Uterus (tissue), 4 donors: ENCODE results near the gene ATP8B3. TPM values are rescaled to one million over a fixed set of nuclear protein-coding genes. Genes with fewer than 3 reads are reported as not detected.

ENCODE experiments used
- DNase-seq, 2 donors: peaks; one replicate each; pipeline ENCODE4 v3.0.0-alpha.2; 2019 to 2020
- H3K27ac ChIP-seq, 2 donors: fragments of 200-600 bp; sonication (generic); 1 replicate in 1 of 2; 2 replicates in 1 of 2; pipeline ENCODE4 v1.5.1; 2016 to 2018
- H3K27me3 ChIP-seq, 2 donors: fragments of 200-600 bp; sonication (generic); one replicate each; pipeline ENCODE4 v1.5.1; 2018 to 2019; ENCODE audit warnings: control low read depth in 1 of 2
- H3K36me3 ChIP-seq, 2 donors: fragments of 200-600 bp; sonication (generic); one replicate each; pipeline ENCODE4 v1.5.1; 2019; ENCODE audit warnings: control low read depth in 1 of 2
- H3K4me1 ChIP-seq, 2 donors: fragments of 200-600 bp; sonication (generic); one replicate each; pipeline ENCODE4 v1.5.1; 2018 to 2019; ENCODE audit warnings: control low read depth in 1 of 2
- H3K4me3 ChIP-seq, 2 donors: fragments of 200-600 bp; sonication (generic); 1 replicate in 1 of 2; 2 replicates in 1 of 2; pipeline ENCODE4 v1.5.1; 2018 to 2019; ENCODE audit warnings: mild to moderate bottlenecking in 1 of 2
- H3K9me3 ChIP-seq, 2 donors: fragments of 200-600 bp; sonication (generic); one replicate each; pipeline ENCODE4 v1.5.1; 2019; ENCODE audit warnings: control low read depth in 1 of 2
- POLR2A ChIP-seq, 2 donors: fragments of 450-650 bp; IDR thresholded peaks; one replicate each; pipeline ENCODE4 v1.6.1; 2016; ENCODE audit warnings: antibody characterized with exemption in 2 of 2, mild to moderate bottlenecking in 1 of 2, moderate library complexity in 1 of 2
- intact Hi-C: fragments of 100-400 bp; cut with DNase I; formaldehyde crosslinking; loops from one replicate; pipeline ENCODE4 v1.15.1; 2023; ENCODE audit warnings: low total_unique reads
- total RNA-seq, 4 donors: library from RNA; depleted of rRNA in 3 of 4; stranded (reverse); fragments of >200 nt in 3 of 4; gene quantifications; one replicate each; pipeline versions ENCODE4 v1.1.0 to v1.2.4, GENCODE V29; 2014 to 2023
- TF ChIP-seq, protein P1 (sequence below), 4 experiments: fragments of 200-600 bp in 2 of 4; fragments of 450-650 bp in 2 of 4; sonication (generic) in 2 of 4; IDR thresholded peaks; one replicate each; pipeline ENCODE4 v1.5.1; 2016 to 2019; ENCODE audit warnings: antibody characterized with exemption in 4 of 4, mild to moderate bottlenecking in 2 of 4, moderate library complexity in 1 of 4
- donor health status: DM: yes; HTN: yes; CAD: no.

Gene ATP8B3
- total RNA-seq, 4 donors from 2014 or later = 1.0 to 3.3 (median 1.7) TPM; not detected in 1

DNA sequence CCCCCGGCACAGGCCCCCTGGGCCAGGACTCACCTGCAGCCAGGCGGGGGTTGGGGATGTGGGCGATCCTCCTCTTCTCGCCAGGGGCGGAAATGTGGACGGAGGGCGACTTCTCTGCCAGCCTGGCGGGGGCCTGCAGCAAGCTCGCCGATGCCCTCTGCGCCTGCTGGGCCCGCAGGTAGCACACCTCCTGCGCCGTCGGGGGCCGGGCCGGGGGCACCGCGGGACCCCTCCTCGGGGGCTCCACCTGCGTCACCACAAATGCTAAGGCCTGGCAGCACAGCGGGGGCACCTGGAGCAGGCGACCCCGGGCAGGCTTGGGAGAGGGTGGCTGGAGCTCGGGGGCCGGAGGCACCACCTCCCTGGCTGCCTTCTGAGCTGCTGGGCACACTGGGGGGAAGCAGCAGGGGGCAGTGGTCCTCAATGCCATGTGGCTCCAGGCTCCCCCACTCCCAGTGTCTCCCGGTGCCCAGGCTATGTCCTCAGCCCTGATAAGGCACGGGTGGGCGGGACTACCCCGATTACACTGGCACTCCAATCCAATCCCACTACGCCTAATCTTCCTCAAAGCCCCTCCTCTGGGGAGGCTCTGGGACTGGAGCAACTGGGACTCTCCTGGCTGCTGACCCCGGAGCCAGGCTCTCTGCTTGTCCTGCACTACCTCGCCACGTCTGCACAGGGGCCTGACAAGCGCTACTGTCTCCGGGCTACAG, 11.6 kb upstream of the ATP8B3 start:
- intact Hi-C loops = loop anchor here (10.0 kb wide), 2 partner anchors 59 to 279 kb away; no protein-coding TSS in a partner anchor
- TF ChIP-seq, protein P1, sequence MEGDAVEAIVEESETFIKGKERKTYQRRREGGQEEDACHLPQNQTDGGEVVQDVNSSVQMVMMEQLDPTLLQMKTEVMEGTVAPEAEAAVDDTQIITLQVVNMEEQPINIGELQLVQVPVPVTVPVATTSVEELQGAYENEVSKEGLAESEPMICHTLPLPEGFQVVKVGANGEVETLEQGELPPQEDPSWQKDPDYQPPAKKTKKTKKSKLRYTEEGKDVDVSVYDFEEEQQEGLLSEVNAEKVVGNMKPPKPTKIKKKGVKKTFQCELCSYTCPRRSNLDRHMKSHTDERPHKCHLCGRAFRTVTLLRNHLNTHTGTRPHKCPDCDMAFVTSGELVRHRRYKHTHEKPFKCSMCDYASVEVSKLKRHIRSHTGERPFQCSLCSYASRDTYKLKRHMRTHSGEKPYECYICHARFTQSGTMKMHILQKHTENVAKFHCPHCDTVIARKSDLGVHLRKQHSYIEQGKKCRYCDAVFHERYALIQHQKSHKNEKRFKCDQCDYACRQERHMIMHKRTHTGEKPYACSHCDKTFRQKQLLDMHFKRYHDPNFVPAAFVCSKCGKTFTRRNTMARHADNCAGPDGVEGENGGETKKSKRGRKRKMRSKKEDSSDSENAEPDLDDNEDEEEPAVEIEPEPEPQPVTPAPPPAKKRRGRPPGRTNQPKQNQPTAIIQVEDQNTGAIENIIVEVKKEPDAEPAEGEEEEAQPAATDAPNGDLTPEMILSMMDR (IDR thresholded peaks at IDR 0.05) = no peak
- no peak for TF ChIP-seq POLR2A (IDR thresholded peaks at IDR 0.05)
- no peaks in the 10 kb centered on the region for H3K36me3 ChIP-seq

DNA sequence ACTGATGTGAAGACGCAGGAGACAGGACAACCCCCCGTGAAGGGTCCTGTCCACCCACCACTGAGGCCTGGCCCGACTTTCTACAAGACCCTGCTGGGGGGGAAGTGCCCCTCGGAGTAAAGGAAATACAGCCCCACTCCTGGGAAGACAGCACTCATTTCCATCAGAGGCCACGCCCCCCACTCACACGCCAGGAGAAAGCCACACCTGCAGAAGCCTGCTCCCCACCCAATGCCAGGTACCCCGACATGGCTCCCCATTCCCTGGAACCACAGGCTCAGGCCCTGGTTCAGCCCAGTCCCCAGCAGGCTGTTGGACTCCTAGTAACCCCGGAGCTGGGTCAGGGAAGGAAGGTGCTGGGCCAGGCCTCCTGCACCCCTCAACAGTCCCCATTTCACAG, 10.9 kb upstream of the ATP8B3 start:
- Histone ChIP-seq H3K4me1 (no peaks in the 10 kb centered on the region), H3K27me3 (no peaks in the 10 kb centered on the region), H3K27ac (no peak overlapping the region), H3K4me3 (no peak overlapping the region), H3K36me3 (no peaks in the 10 kb centered on the region), H3K9me3 (no peaks in the 10 kb centered on the region)
- intact Hi-C loops = loop anchor here (10.0 kb wide), 2 partner anchors 58 to 278 kb away; no protein-coding TSS in a partner anchor
- no peak for DNase-seq
- no peak for TF ChIP-seq POLR2A (IDR thresholded peaks at IDR 0.05)
- TF ChIP-seq, protein P1 (IDR thresholded peaks at IDR 0.05) = no peak

More for the DNA sequence above, 11.6 kb upstream of the ATP8B3 start:
- Histone ChIP-seq H3K27ac (no peak overlapping the region), H3K4me1 (no peaks in the 10 kb centered on the region), H3K9me3 (no peaks in the 10 kb centered on the region), H3K4me3 (no peak overlapping the region), H3K27me3 (no peaks in the 10 kb centered on the region)
- no peak for DNase-seq

DNA sequence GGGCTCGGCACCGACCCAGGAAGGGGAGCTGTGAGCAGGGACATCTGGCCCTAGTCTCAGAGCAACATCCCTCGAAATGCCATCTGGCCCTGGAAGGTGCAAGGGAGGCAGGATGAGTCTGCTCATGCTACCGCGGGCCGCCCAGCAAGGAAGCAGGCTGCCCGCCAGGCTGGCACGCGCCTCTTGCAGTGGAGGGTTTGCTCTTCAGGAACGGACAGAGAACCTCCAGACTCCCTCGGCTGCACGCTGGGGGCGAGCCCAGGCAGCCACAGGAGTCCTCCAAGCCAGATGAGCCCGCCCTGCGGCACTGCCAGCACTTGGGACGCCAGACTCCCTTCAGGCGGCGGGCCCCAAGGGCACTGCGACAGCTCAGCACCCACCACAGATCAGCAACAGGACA, 10.1 kb upstream of the ATP8B3 start:
- Histone ChIP-seq H3K27ac (no peak overlapping the region), H3K9me3 (no peaks in the 10 kb centered on the region), H3K4me3 (no peak overlapping the region), H3K36me3 (no peaks in the 10 kb centered on the region), H3K4me1 (no peaks in the 10 kb centered on the region), H3K27me3 (no peaks in the 10 kb centered on the region)
- intact Hi-C loops = loop anchor here (10.0 kb wide), 2 partner anchors 57 to 277 kb away; no protein-coding TSS in a partner anchor
- TF ChIP-seq, protein P1 (IDR thresholded peaks at IDR 0.05) = no peak
- no peak for DNase-seq

DNA sequence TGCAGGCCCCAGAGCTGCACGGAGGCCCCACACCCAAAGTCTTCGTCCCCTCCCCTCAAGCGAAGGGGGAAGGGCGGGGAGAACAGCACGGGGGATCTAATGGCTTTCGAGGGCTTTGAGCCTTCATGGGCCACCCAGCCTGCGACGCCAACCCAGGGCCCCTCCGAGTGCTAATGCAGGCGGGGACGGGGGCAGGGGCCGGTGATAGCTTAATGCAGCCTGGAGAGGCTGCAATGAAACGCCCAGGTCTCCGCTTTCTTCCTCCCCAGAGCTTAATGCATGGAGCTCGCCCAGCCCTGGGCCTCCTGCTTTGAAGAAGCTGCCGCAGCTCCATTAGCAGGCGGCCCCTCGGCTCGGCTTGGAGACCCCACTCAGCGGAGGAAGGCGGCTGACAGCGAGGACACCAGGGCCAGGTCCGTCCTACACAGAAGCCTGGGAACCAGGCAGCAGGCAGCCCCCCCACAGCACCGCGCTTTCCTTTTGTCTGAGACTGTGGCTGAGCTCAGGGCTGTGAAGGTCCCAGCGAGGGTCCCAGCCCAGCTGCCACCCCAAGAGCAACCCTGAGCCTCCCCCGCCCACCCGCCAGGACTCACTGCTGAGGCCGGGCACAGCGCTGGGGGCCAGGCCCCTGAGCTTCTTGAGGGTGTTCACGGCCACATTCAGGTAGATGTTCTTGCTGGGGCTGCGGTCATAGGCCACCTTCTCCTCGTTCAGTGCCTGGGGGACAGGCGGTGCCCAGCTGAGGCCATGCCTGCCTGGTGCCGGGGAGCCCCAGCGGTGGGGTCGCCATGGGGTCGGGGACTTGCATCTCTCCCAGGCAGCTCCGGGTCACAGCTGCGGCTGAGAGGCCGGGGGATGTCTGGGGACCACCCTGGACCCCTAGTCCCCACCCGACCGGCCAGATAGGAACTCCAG, 7.5 kb upstream of the ATP8B3 start:
- TF ChIP-seq, protein P1 (IDR thresholded peaks at IDR 0.05) = no peak
- TF ChIP-seq POLR2A (IDR thresholded peaks at IDR 0.05) = no peak
- H3K4me3 ChIP-seq = no peak overlapping the region
- H3K36me3 ChIP-seq = no peaks in the 10 kb centered on the region

More for the DNA sequence above, 7.5 kb upstream of the ATP8B3 start:
- intact Hi-C loops = loop anchor here (10.0 kb wide), 2 partner anchors 55 to 275 kb away; no protein-coding TSS in a partner anchor
- H3K27me3 ChIP-seq = no peaks in the 10 kb centered on the region
- H3K4me1 ChIP-seq = no peaks in the 10 kb centered on the region
- no peak overlapping the region for H3K27ac ChIP-seq
- no peak for DNase-seq
- H3K9me3 ChIP-seq = no peaks in the 10 kb centered on the region
